Lung (tissue), 12 donors: ENCODE measurements around the gene DIP2B. TPM values are rescaled to one million over a fixed set of nuclear protein-coding genes. Genes with fewer than 3 reads are reported as not detected.

Experiments
- ATAC-seq: fragments of 200-7000 bp; cut with Tn5 transposase; one replicate; pipeline ENCODE4 v1.9.1; 2020; ENCODE audit warnings: moderate number of reproducible peaks; ENCODE audit not compliant: insufficient read depth, low FRiP score
- DNase-seq, 3 donors: peaks; one replicate each; pipeline ENCODE4 v3.0.0-alpha.2; 2013 to 2017
- H3K27ac ChIP-seq, 2 donors: one replicate each; pipeline ENCODE4 v1.5.1; 2013; ENCODE audit warnings: mild to moderate bottlenecking in 2 of 2, moderate library complexity in 2 of 2, control low read depth in 1 of 2, inconsistent platforms in 1 of 2, low read depth in 1 of 2, low read length in 1 of 2
- H3K27me3 ChIP-seq, 3 donors: one replicate each; pipeline ENCODE4 v1.5.1; 2013; ENCODE audit warnings: low read length in 2 of 3; ENCODE audit not compliant: control insufficient read depth in 3 of 3, insufficient read depth in 3 of 3
- H3K36me3 ChIP-seq, 4 donors: one replicate each; pipeline ENCODE4 v1.5.1; 2013; ENCODE audit warnings: low read length in 4 of 4, mild to moderate bottlenecking in 1 of 4, moderate library complexity in 1 of 4; ENCODE audit not compliant: control insufficient read depth in 4 of 4, insufficient read depth in 4 of 4
- H3K4me1 ChIP-seq, 5 donors: one replicate each; pipeline ENCODE4 v1.5.1; 2013; ENCODE audit warnings: low read length in 5 of 5, mild to moderate bottlenecking in 2 of 5, moderate library complexity in 1 of 5; ENCODE audit not compliant: control insufficient read depth in 5 of 5, insufficient read depth in 5 of 5
- H3K4me3 ChIP-seq: one replicate; pipeline ENCODE4 v1.5.1; 2013; ENCODE audit warnings: mild to moderate bottlenecking, control low read depth, moderate library complexity
- H3K9ac ChIP-seq, 2 donors: one replicate each; pipeline ENCODE4 v1.5.1; 2013; ENCODE audit warnings: low read length in 2 of 2, control low read depth in 1 of 2; ENCODE audit not compliant: insufficient read depth in 1 of 2
- H3K9me3 ChIP-seq, 4 donors: one replicate each; pipeline ENCODE4 v1.5.1; 2013; ENCODE audit warnings: low read length in 3 of 4, mild to moderate bottlenecking in 1 of 4, moderate library complexity in 1 of 4; ENCODE audit not compliant: control insufficient read depth in 4 of 4, insufficient read depth in 3 of 4
- CTCF ChIP-seq: IDR thresholded peaks from 2 replicates; pipeline ENCODE4 v1.5.1; 2012; ENCODE audit warnings: mild to moderate bottlenecking; ENCODE audit errors: control extremely low read depth, extremely low read depth
- WGBS, 2 donors: extraction: QIAGEN DNeasy Blood & Tissue Kit; methylation state at CpG; one replicate each; pipeline ENCODE4 v1.1.7; 2013; 5-methylcytosine and 5-hydroxymethylcytosine counted together
- polyA plus RNA-seq, 2 donors: library from polyadenylated mRNA; stranded (reverse); fragments of 200-250 nt; gene quantifications; one replicate each; pipeline ENCODE4 v1.2.1, GENCODE V29; 2013
- total RNA-seq, 2 donors: library from RNA; depleted of rRNA in 1 of 2; stranded (reverse); fragments of >200 nt in 1 of 2; gene quantifications; one replicate each; pipeline ENCODE4 v1.2.1, GENCODE V29; 2014 to 2021
- donor health status: control.
- donor health status: control.
- donor health status: Bipolar disorder and iron deficiency.
- donor health status: healthy.
- donor health status: DM: yes; HTN: yes; CAD: no.

DIP2B gene
- total and polyA plus RNA-seq, 4 donors = 4.2 to 55.8 (median 18.6) TPM

GRCh38 chr12:50506753-50507473 lies 2.1 kb downstream of the DIP2B start:
- no peaks in the 10 kb centered on the region for H3K9me3 ChIP-seq
- WGBS, 2 donors = 14 to 22% methylated on average over 2 of the region's 2 CpGs
- no peak overlapping the region for H3K4me3 ChIP-seq
- no peaks in the 10 kb centered on the region for H3K27me3 ChIP-seq
- ATAC-seq (no peak), DNase-seq (peak in 2 of 3 donors; percentile 48 to 58)
- TF ChIP-seq CTCF = no peak
- peaks cover 0 to 3% (median 0%) of the 10 kb centered on the region in 4 donors for H3K36me3 ChIP-seq
- peak overlapping the region in 1 of 2 donors; percentile 77 for H3K9ac ChIP-seq
- H3K27ac ChIP-seq = no peak overlapping the region
- peaks cover 5 to 27% (median 14%) of the 10 kb centered on the region in 5 donors for H3K4me1 ChIP-seq

GRCh38 chr12:50507474-50507838 lies 2.7 kb downstream of the DIP2B start:
- peaks cover 5 to 27% (median 14%) of the 10 kb centered on the region in 5 donors for H3K4me1 ChIP-seq
- DNase-seq = no peak
- no peaks in the 10 kb centered on the region for H3K9me3 ChIP-seq
- H3K9ac ChIP-seq = no peak overlapping the region
- TF ChIP-seq CTCF = no peak
- no peak overlapping the region for H3K4me3 ChIP-seq
- no peak for ATAC-seq
- H3K27ac ChIP-seq = no peak overlapping the region
- H3K36me3 ChIP-seq = peaks cover 0 to 3% (median 0%) of the 10 kb centered on the region in 4 donors
- no peaks in the 10 kb centered on the region for H3K27me3 ChIP-seq
- 79 to 87% methylated on average over 11 of the region's 11 CpGs for WGBS, 2 donors

- H3K36me3 ChIP-seq = peaks cover 0 to 3% (median 0%) of the 10 kb centered on the region in 4 donors
- H3K9ac ChIP-seq = no peak overlapping the region
- DNase-seq (no peak), ATAC-seq (no peak)
- no peaks in the 10 kb centered on the region for H3K27me3 ChIP-seq
- no peak overlapping the region for H3K4me3 ChIP-seq
- TF ChIP-seq CTCF = no peak
- H3K9me3 ChIP-seq = no peaks in the 10 kb centered on the region
- no peak overlapping the region for H3K27ac ChIP-seq
- H3K4me1 ChIP-seq = peaks cover 6 to 27% (median 14%) of the 10 kb centered on the region in 5 donors
- WGBS, 2 donors = 57 to 66% methylated on average over 2 of the region's 2 CpGs
Observed at GRCh38 chr12:50507930-50508329, 3.1 kb downstream of the DIP2B start.

- Histone ChIP-seq H3K9me3 (no peaks in the 10 kb centered on the region), H3K4me1 (peaks cover 6 to 27% (median 14%) of the 10 kb centered on the region in 5 donors), H3K27ac (no peak overlapping the region), H3K27me3 (no peaks in the 10 kb centered on the region), H3K36me3 (peaks cover 0 to 3% (median 0%) of the 10 kb centered on the region in 4 donors), H3K9ac (no peak overlapping the region), H3K4me3 (no peak overlapping the region)
- 53 to 67% methylated on average over 6 of the region's 6 CpGs for WGBS, 2 donors
- no peak for TF ChIP-seq CTCF
- ATAC-seq (no peak), DNase-seq (no peak)
Observed at GRCh38 chr12:50508414-50508813, 3.6 kb downstream of the DIP2B start.
